ENCODE measurements around the gene ZNF827.

ZNF827 gene

DNA sequence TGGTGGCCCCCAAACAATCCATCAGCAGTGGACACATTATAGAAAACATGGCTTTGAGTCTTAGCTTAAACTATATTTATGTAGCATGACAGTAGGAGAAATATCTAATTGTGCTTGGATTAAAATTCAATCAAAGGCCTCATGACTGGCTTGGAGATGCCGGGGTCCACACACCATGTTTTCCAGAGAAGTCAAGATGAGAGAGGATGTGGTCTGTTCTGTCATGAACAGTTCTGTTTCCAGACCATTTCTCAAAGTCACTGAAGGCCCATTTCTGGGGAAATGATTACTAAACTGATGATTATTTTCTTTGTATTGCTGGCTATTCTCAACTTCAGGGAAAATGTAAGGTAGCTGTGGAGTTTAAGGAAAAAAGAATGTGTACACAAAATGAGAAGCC is 182.4 kb downstream of the ZNF827 start:
- peaks cover 17% of the 10 kb centered on the region for H3K36me3 ChIP-seq (ENCODE audit: control insufficient read depth, low read length)

DNA sequence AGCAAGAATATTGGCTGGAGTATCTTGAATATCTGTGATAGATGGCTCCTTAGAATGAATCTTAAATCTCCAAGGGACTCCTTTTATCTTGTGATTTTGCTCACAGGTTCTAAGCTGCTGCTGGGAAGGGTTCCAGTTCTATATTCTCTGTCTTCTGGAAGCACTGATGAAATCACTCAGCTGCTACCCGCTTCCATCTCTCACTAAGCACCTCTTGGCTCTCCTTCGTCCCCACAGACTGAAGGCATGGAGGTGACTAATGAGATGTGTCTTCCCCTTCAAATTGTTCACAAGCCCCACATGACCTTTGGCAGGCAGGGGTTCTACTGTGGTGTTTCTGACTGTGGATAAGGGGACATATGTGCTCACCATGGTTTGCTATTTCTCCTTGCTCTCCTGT is 182.8 kb downstream of the ZNF827 start:
- no peaks in the 10 kb centered on the region for H3K79me2 ChIP-seq (ENCODE audit: control insufficient read depth, low read length)
- no peaks in the 10 kb centered on the region for H4K20me1 ChIP-seq (ENCODE audit: control insufficient read depth, insufficient read depth, low read depth, low read length)
- H3K4me1 ChIP-seq (ENCODE audit: control insufficient read depth, low read length), result no peaks in the 10 kb centered on the region
- TF ChIP-seq EZH2phosphoT487 (IDR thresholded peaks at IDR 0.05; ENCODE audit: borderline replicate concordance, low read length), result no peak
- TF ChIP-seq, protein P1, sequence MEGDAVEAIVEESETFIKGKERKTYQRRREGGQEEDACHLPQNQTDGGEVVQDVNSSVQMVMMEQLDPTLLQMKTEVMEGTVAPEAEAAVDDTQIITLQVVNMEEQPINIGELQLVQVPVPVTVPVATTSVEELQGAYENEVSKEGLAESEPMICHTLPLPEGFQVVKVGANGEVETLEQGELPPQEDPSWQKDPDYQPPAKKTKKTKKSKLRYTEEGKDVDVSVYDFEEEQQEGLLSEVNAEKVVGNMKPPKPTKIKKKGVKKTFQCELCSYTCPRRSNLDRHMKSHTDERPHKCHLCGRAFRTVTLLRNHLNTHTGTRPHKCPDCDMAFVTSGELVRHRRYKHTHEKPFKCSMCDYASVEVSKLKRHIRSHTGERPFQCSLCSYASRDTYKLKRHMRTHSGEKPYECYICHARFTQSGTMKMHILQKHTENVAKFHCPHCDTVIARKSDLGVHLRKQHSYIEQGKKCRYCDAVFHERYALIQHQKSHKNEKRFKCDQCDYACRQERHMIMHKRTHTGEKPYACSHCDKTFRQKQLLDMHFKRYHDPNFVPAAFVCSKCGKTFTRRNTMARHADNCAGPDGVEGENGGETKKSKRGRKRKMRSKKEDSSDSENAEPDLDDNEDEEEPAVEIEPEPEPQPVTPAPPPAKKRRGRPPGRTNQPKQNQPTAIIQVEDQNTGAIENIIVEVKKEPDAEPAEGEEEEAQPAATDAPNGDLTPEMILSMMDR (IDR thresholded peaks at IDR 0.05; ENCODE audit: low read depth, low read length, poor library complexity, severe bottlenecking), result no peak
- H3K9me2 ChIP-seq (replicated peaks; ENCODE audit: control insufficient read depth, low read length), result no peaks in the 10 kb centered on the region
- no peaks in the 10 kb centered on the region for H3K9me3 ChIP-seq (ENCODE audit: control insufficient read depth, insufficient read depth, low read length)
- H3K4me2 ChIP-seq (ENCODE audit: low read length), result no peak overlapping the region
- H3K36me3 ChIP-seq (ENCODE audit: control insufficient read depth, low read length), result peaks cover 13% of the 10 kb centered on the region
- no peaks in the 10 kb centered on the region for H3F3A ChIP-seq (ENCODE audit: control insufficient read depth, insufficient read depth)
- no peak overlapping the region for H3K27ac ChIP-seq (ENCODE audit: low read depth, low read length)
- no peak overlapping the region for H3K4me3 ChIP-seq (ENCODE audit: low read length)
- H3K27me3 ChIP-seq (ENCODE audit: control insufficient read depth, low read length), result no peaks in the 10 kb centered on the region

More for the DNA sequence above, 182.4 kb downstream of the ZNF827 start:
- Histone ChIP-seq H3K4me2 (ENCODE audit: low read length) (no peak overlapping the region), H3K79me2 (ENCODE audit: control insufficient read depth, low read length) (no peaks in the 10 kb centered on the region), H3K9me3 (ENCODE audit: control insufficient read depth, insufficient read depth, low read length) (no peaks in the 10 kb centered on the region), H3K9me2 (replicated peaks; ENCODE audit: control insufficient read depth, low read length) (no peaks in the 10 kb centered on the region), H3K27ac (ENCODE audit: low read depth, low read length) (no peak overlapping the region), H3F3A (ENCODE audit: control insufficient read depth, insufficient read depth) (no peaks in the 10 kb centered on the region), H3K27me3 (ENCODE audit: control insufficient read depth, low read length) (no peaks in the 10 kb centered on the region), H3K4me1 (ENCODE audit: control insufficient read depth, low read length) (no peaks in the 10 kb centered on the region), H3K4me3 (ENCODE audit: low read length) (no peak overlapping the region), H4K20me1 (ENCODE audit: control insufficient read depth, insufficient read depth, low read depth, low read length) (no peaks in the 10 kb centered on the region)
- TF ChIP-seq EZH2phosphoT487 (IDR thresholded peaks at IDR 0.05; ENCODE audit: borderline replicate concordance, low read length), result no peak
- TF ChIP-seq, protein P1 (IDR thresholded peaks at IDR 0.05; ENCODE audit: low read depth, low read length, poor library complexity, severe bottlenecking), result no peak

DNA sequence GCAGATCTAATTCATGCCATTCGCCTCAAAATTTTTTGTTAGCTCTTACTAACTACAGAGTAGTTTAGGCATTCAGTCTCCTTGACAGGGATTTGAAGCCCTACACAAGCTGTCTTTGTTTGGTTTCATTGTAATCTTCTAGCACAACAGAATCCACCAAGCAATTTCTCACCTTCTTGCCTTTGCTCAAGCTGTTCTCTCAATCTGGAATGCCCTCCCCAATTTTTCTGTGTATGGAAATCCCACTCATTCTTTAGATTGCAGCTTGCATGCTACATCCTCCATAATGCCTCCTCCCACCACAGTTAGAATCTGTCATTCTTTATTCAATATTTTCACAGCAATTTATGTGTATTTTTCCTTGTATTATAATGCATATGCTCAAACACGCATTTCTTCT is 195.0 kb downstream of the ZNF827 start:
- Histone ChIP-seq H3K27ac (ENCODE audit: low read depth, low read length) (no peak overlapping the region), H4K20me1 (ENCODE audit: control insufficient read depth, insufficient read depth, low read depth, low read length) (no peaks in the 10 kb centered on the region), H3K36me3 (ENCODE audit: control insufficient read depth, low read length) (no peaks in the 10 kb centered on the region), H3K4me3 (ENCODE audit: low read length) (no peak overlapping the region), H3K9me2 (replicated peaks; ENCODE audit: control insufficient read depth, low read length) (no peaks in the 10 kb centered on the region), H3K4me1 (ENCODE audit: control insufficient read depth, low read length) (no peaks in the 10 kb centered on the region), H3K9me3 (ENCODE audit: control insufficient read depth, insufficient read depth, low read length) (no peaks in the 10 kb centered on the region), H3K4me2 (ENCODE audit: low read length) (no peak overlapping the region), H3F3A (ENCODE audit: control insufficient read depth, insufficient read depth) (no peaks in the 10 kb centered on the region), H3K27me3 (ENCODE audit: control insufficient read depth, low read length) (peaks cover 42% of the 10 kb centered on the region), H3K79me2 (ENCODE audit: control insufficient read depth, low read length) (no peaks in the 10 kb centered on the region)
- TF ChIP-seq, protein P1 (IDR thresholded peaks at IDR 0.05; ENCODE audit: low read depth, low read length, poor library complexity, severe bottlenecking), result no peak
- TF ChIP-seq EZH2phosphoT487 (IDR thresholded peaks at IDR 0.05; ENCODE audit: borderline replicate concordance, low read length), result no peak

DNA sequence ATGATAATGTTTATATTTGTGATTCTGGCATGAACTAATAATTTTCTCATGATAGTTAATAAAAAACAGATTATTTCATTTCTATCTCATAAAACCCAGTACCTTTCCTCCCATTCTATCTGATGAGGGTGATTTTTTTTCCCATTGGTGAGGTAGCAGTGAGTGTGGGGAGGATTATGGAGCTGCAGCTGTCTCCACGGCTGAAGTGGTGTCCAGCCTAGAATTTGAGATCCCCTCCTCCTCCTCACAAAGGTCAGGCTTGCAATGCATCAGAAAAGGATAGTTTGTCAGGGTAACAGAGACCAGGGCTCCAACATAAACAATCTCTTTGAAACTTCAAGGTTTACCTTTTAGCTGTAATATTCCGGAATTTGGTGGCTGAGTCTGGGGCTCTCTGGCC is 197.8 kb downstream of the ZNF827 start:
- Histone ChIP-seq H3F3A (ENCODE audit: control insufficient read depth, insufficient read depth) (no peaks in the 10 kb centered on the region), H3K79me2 (ENCODE audit: control insufficient read depth, low read length) (no peaks in the 10 kb centered on the region), H3K36me3 (ENCODE audit: control insufficient read depth, low read length) (no peaks in the 10 kb centered on the region), H3K9me2 (replicated peaks; ENCODE audit: control insufficient read depth, low read length) (no peaks in the 10 kb centered on the region), H4K20me1 (ENCODE audit: control insufficient read depth, insufficient read depth, low read depth, low read length) (no peaks in the 10 kb centered on the region), H3K4me2 (ENCODE audit: low read length) (no peak overlapping the region), H3K9me3 (ENCODE audit: control insufficient read depth, insufficient read depth, low read length) (no peaks in the 10 kb centered on the region), H3K27ac (ENCODE audit: low read depth, low read length) (no peak overlapping the region), H3K4me1 (ENCODE audit: control insufficient read depth, low read length) (no peaks in the 10 kb centered on the region), H3K4me3 (ENCODE audit: low read length) (no peak overlapping the region), H3K27me3 (ENCODE audit: control insufficient read depth, low read length) (peaks cover 29% of the 10 kb centered on the region)
- no peak for TF ChIP-seq EZH2phosphoT487 (IDR thresholded peaks at IDR 0.05; ENCODE audit: borderline replicate concordance, low read length)
- TF ChIP-seq, protein P1 (IDR thresholded peaks at IDR 0.05; ENCODE audit: low read depth, low read length, poor library complexity, severe bottlenecking), result no peak
